A204.1 (cell line): ENCODE data around the gene CNNM2.
A peak's percentile ranks its signal among the peaks of the same experiment; 100 is the strongest.

Experiments
- FAIRE-seq: peaks from 2 replicates; lab custom pipeline; 2012; peaks lifted over from hg19 to GRCh38; lab: Jason Lieb, UNC

Gene CNNM2

GRCh38 chr10:103077491-103078308, 159.6 kb downstream of the CNNM2 start:
- no peak for FAIRE-seq

- no peak for FAIRE-seq
Measured at GRCh38 chr10:103078309-103078615, 160.2 kb downstream of the CNNM2 start.

- no peak for FAIRE-seq
Measured at GRCh38 chr10:103078676-103079075, 160.6 kb downstream of the CNNM2 start.

- FAIRE-seq: no peak
Measured at GRCh38 chr10:103079100-103079499, 161.0 kb downstream of the CNNM2 start.

GRCh38 chr10:103079946-103080345, 161.9 kb downstream of the CNNM2 start:
- no peak for FAIRE-seq

GRCh38 chr10:103080891-103081581, 162.9 kb downstream of the CNNM2 start:
- no peak for FAIRE-seq

GRCh38 chr10:103082683-103083082, 164.6 kb downstream of the CNNM2 start:
- FAIRE-seq: no peak

GRCh38 chr10:103083266-103083976, 165.3 kb downstream of the CNNM2 start:
- FAIRE-seq: no peak

- FAIRE-seq: no peak
Measured at GRCh38 chr10:103083977-103084320, 165.9 kb downstream of the CNNM2 start.

GRCh38 chr10:103086261-103086660, 168.2 kb downstream of the CNNM2 start:
- no peak for FAIRE-seq

GRCh38 chr10:103086799-103087198, 168.7 kb downstream of the CNNM2 start:
- FAIRE-seq: no peak

GRCh38 chr10:103089493-103089892, 171.4 kb downstream of the CNNM2 start:
- FAIRE-seq: no peak

GRCh38 chr10:103090911-103091310, 172.8 kb downstream of the CNNM2 start:
- FAIRE-seq: no peak

GRCh38 chr10:103095005-103095404, 176.9 kb downstream of the CNNM2 start:
- FAIRE-seq: no peak

GRCh38 chr10:103096130-103096529, 178.0 kb downstream of the CNNM2 start:
- no peak for FAIRE-seq

GRCh38 chr10:103098240-103098639, 180.1 kb downstream of the CNNM2 start:
- peak; percentile 73 for FAIRE-seq

GRCh38 chr10:103100620-103101019, 182.5 kb downstream of the CNNM2 start:
- no peak for FAIRE-seq

GRCh38 chr10:103102195-103102594, 184.1 kb downstream of the CNNM2 start:
- FAIRE-seq: no peak

- peak; percentile 3 for FAIRE-seq
Measured at GRCh38 chr10:103103989-103104388, 185.9 kb downstream of the CNNM2 start.

GRCh38 chr10:103104721-103105120, 186.6 kb downstream of the CNNM2 start:
- no peak for FAIRE-seq

GRCh38 chr10:103105462-103105861, 187.4 kb downstream of the CNNM2 start:
- no peak for FAIRE-seq

GRCh38 chr10:103106539-103106938, 188.4 kb downstream of the CNNM2 start:
- no peak for FAIRE-seq

- no peak for FAIRE-seq
Measured at GRCh38 chr10:103109821-103110220, 191.7 kb downstream of the CNNM2 start.
